GM18526 (cell line): ENCODE measurements around the gene CD27.

Experiments
- POLR2A ChIP-seq: IDR thresholded peaks from 3 replicates; pipeline ENCODE4 v1.6.1; 2011; ENCODE audit not compliant: insufficient read length; ENCODE audit errors: extremely low read depth

Gene CD27

GRCh38 chr12:6494258-6494743 lies 49.5 kb downstream of the CD27 start:
- TF ChIP-seq POLR2A = no peak

GRCh38 chr12:6494968-6495367 lies 50.2 kb downstream of the CD27 start:
- TF ChIP-seq POLR2A = no peak

- TF ChIP-seq POLR2A = no peak
Measured at GRCh38 chr12:6500466-6500865, 55.7 kb downstream of the CD27 start.
